ENCODE data around the gene CEMIP.

- no peak for TF ChIP-seq POLR2A (IDR thresholded peaks at IDR 0.05)
- no peak for TF ChIP-seq CTCF (IDR thresholded peaks at IDR 0.05)
Measured at GRCh38 chr15:80730926-80731325, 48.2 kb upstream of the CEMIP start.
